ENCODE data around the gene ATP5F1B.
"Not testable (repeated sequence)": the region's sequence is repeated elsewhere in the genome, so short reads cannot be mapped to it uniquely, and the experiment has no call there.

The ATP5F1B gene

GRCh38 chr12:56668197-56668457, 22.3 kb upstream of the ATP5F1B start:
- Mint-ChIP-seq H3K27me3 (no peaks in the 10 kb centered on the region), H3K4me1 (peaks cover 6% of the 10 kb centered on the region), H3K36me3 (peaks cover 28% of the 10 kb centered on the region), H3K9me3 (no peaks in the 10 kb centered on the region), H3K4me3 (no peak overlapping the region), H3K27ac (no peak overlapping the region)
- no peak for DNase-seq (ENCODE audit: low spot score in 2 of 2)
- no peak for ATAC-seq (ENCODE audit: low read depth)

- Mint-ChIP-seq H3K36me3 (peaks cover 15% of the 10 kb centered on the region), H3K9me3 (no peaks in the 10 kb centered on the region), H3K4me1 (peaks cover 7% of the 10 kb centered on the region), H3K27ac (no peak overlapping the region), H3K27me3 (no peaks in the 10 kb centered on the region), H3K4me3 (no peak overlapping the region)
- DNase-seq (ENCODE audit: low spot score in 2 of 2) (no peak), ATAC-seq (ENCODE audit: low read depth) (peak; percentile 6)
Observed at GRCh38 chr12:56661979-56662638, 16.3 kb upstream of the ATP5F1B start.

- no peaks in the 10 kb centered on the region for H3K9me3 Mint-ChIP-seq
- DNase-seq (ENCODE audit: low spot score in 2 of 2) (no peak), ATAC-seq (ENCODE audit: low read depth) (peak; percentile 57)
- no peak overlapping the region for H3K27ac Mint-ChIP-seq
- no peaks in the 10 kb centered on the region for H3K27me3 Mint-ChIP-seq
- no peak overlapping the region for H3K4me3 Mint-ChIP-seq
- peaks cover 7% of the 10 kb centered on the region for H3K4me1 Mint-ChIP-seq
- H3K36me3 Mint-ChIP-seq: peaks cover 15% of the 10 kb centered on the region
Observed at GRCh38 chr12:56661560-56661959, 15.8 kb upstream of the ATP5F1B start.

- Mint-ChIP-seq H3K27ac (peak overlapping the region; percentile 42), H3K4me3 (no peak overlapping the region), H3K4me1 (peaks cover 7% of the 10 kb centered on the region), H3K27me3 (no peaks in the 10 kb centered on the region), H3K36me3 (peaks cover 10% of the 10 kb centered on the region), H3K9me3 (no peaks in the 10 kb centered on the region)
- ATAC-seq (ENCODE audit: low read depth) (peak; percentile 69), DNase-seq (ENCODE audit: low spot score in 2 of 2) (no peak)
Observed at GRCh38 chr12:56658921-56659320, 13.1 kb upstream of the ATP5F1B start.

GRCh38 chr12:56657416-56658379, 11.9 kb upstream of the ATP5F1B start:
- no peaks in the 10 kb centered on the region for H3K27me3 Mint-ChIP-seq
- DNase-seq (ENCODE audit: low spot score in 2 of 2): no peak
- H3K27ac Mint-ChIP-seq: no peak overlapping the region
- ATAC-seq (ENCODE audit: low read depth): peak; percentile 66
- H3K9me3 Mint-ChIP-seq: peaks cover 5% of the 10 kb centered on the region
- H3K4me1 Mint-ChIP-seq: peaks cover 4% of the 10 kb centered on the region
- no peak overlapping the region for H3K4me3 Mint-ChIP-seq
- peaks cover 10% of the 10 kb centered on the region for H3K36me3 Mint-ChIP-seq

GRCh38 chr12:56653781-56654180, 8.0 kb upstream of the ATP5F1B start:
- not testable (repeated sequence) for DNase-seq (ENCODE audit: low spot score in 2 of 2); H3K27me3 Mint-ChIP-seq; H3K9me3 Mint-ChIP-seq; H3K4me1 Mint-ChIP-seq; ATAC-seq (ENCODE audit: low read depth); H3K27ac Mint-ChIP-seq; H3K4me3 Mint-ChIP-seq
- peaks cover 11% of the 10 kb centered on the region for H3K36me3 Mint-ChIP-seq

- not testable (repeated sequence) for DNase-seq (ENCODE audit: low spot score in 2 of 2); ATAC-seq (ENCODE audit: low read depth); H3K4me3 Mint-ChIP-seq; H3K27ac Mint-ChIP-seq; H3K9me3 Mint-ChIP-seq; H3K27me3 Mint-ChIP-seq
- Mint-ChIP-seq H3K4me1 (peaks cover 15% of the 10 kb centered on the region), H3K36me3 (peaks cover 12% of the 10 kb centered on the region)
Observed at GRCh38 chr12:56648023-56648422, 2.2 kb upstream of the ATP5F1B start.

- Mint-ChIP-seq H3K27me3 (no peaks in the 10 kb centered on the region), H3K36me3 (peaks cover 17% of the 10 kb centered on the region), H3K9me3 (no peaks in the 10 kb centered on the region), H3K4me3 (peak overlapping the region; percentile 93), H3K27ac (peak overlapping the region; percentile 96), H3K4me1 (peaks cover 15% of the 10 kb centered on the region)
- DNase-seq (ENCODE audit: low spot score in 2 of 2): no peak
- no peak for ATAC-seq (ENCODE audit: low read depth)
Observed at GRCh38 chr12:56645201-56645716, 525 bp downstream of the ATP5F1B start.

GRCh38 chr12:56644654-56645053, 1.1 kb downstream of the ATP5F1B start:
- H3K4me3 Mint-ChIP-seq: peak overlapping the region; percentile 93
- H3K27ac Mint-ChIP-seq: peak overlapping the region; percentile 96
- H3K4me1 Mint-ChIP-seq: peaks cover 17% of the 10 kb centered on the region
- H3K36me3 Mint-ChIP-seq: peaks cover 20% of the 10 kb centered on the region
- ATAC-seq (ENCODE audit: low read depth) (no peak), DNase-seq (ENCODE audit: low spot score in 2 of 2) (no peak)
- H3K27me3 Mint-ChIP-seq: no peaks in the 10 kb centered on the region
- no peaks in the 10 kb centered on the region for H3K9me3 Mint-ChIP-seq

- Mint-ChIP-seq H3K4me3 (no peak overlapping the region), H3K27ac (no peak overlapping the region), H3K27me3 (no peaks in the 10 kb centered on the region), H3K9me3 (no peaks in the 10 kb centered on the region), H3K4me1 (peaks cover 24% of the 10 kb centered on the region), H3K36me3 (peaks cover 34% of the 10 kb centered on the region)
- ATAC-seq (ENCODE audit: low read depth) (no peak), DNase-seq (ENCODE audit: low spot score in 2 of 2) (no peak)
Observed at GRCh38 chr12:56641219-56641618, 4.6 kb downstream of the ATP5F1B start.

- ATAC-seq (ENCODE audit: low read depth): no peak
- Mint-ChIP-seq H3K4me1 (peaks cover 40% of the 10 kb centered on the region), H3K36me3 (peaks cover 24% of the 10 kb centered on the region), H3K27ac (peak overlapping the region; percentile 88), H3K27me3 (no peaks in the 10 kb centered on the region), H3K9me3 (no peaks in the 10 kb centered on the region), H3K4me3 (no peak overlapping the region)
- DNase-seq (ENCODE audit: low spot score in 2 of 2): no peak
Observed at GRCh38 chr12:56637621-56638020, 8.2 kb downstream of the ATP5F1B start.

- peaks cover 45% of the 10 kb centered on the region for H3K4me1 Mint-ChIP-seq
- H3K27ac Mint-ChIP-seq: peak overlapping the region; percentile 88
- H3K4me3 Mint-ChIP-seq: peak overlapping the region; percentile 96
- H3K9me3 Mint-ChIP-seq: no peaks in the 10 kb centered on the region
- H3K36me3 Mint-ChIP-seq: peaks cover 20% of the 10 kb centered on the region
- ATAC-seq (ENCODE audit: low read depth) (peak; percentile 76), DNase-seq (ENCODE audit: low spot score in 2 of 2) (peak; percentile 97 to 99)
- no peaks in the 10 kb centered on the region for H3K27me3 Mint-ChIP-seq
Observed at GRCh38 chr12:56636675-56637540, 8.9 kb downstream of the ATP5F1B start.

GRCh38 chr12:56635806-56636674, 9.7 kb downstream of the ATP5F1B start:
- Mint-ChIP-seq H3K27ac (peak overlapping the region; percentile 88), H3K36me3 (peaks cover 20% of the 10 kb centered on the region), H3K4me1 (peaks cover 49% of the 10 kb centered on the region), H3K27me3 (no peaks in the 10 kb centered on the region), H3K4me3 (peak overlapping the region; percentile 96), H3K9me3 (no peaks in the 10 kb centered on the region)
- ATAC-seq (ENCODE audit: low read depth) (peak; percentile 39), DNase-seq (ENCODE audit: low spot score in 2 of 2) (peak; percentile 48 to 57)
